ES-I3 (cell line): Measurements from ENCODE around the gene AFF3.

Experiments used
- H3K36me3 ChIP-seq: 2 replicates; pipeline ENCODE4 v1.6.1; 2013; ENCODE audit warnings: mild to moderate bottlenecking, low read length, control low read depth, moderate library complexity; ENCODE audit not compliant: insufficient read depth
- H3K4me1 ChIP-seq: 2 replicates; pipeline ENCODE4 v1.6.1; 2013; ENCODE audit warnings: mild to moderate bottlenecking, control low read depth, low read length; ENCODE audit not compliant: insufficient read depth
- H3K9ac ChIP-seq: 2 replicates; pipeline ENCODE4 v1.6.1; 2013; ENCODE audit warnings: low read depth, mild to moderate bottlenecking, low read length, moderate library complexity
- H3K9me3 ChIP-seq: 2 replicates; pipeline ENCODE4 v1.6.1; 2013; ENCODE audit warnings: mild to moderate bottlenecking, low read length, moderate library complexity; ENCODE audit not compliant: control insufficient read depth, insufficient read depth

AFF3 gene

DNA sequence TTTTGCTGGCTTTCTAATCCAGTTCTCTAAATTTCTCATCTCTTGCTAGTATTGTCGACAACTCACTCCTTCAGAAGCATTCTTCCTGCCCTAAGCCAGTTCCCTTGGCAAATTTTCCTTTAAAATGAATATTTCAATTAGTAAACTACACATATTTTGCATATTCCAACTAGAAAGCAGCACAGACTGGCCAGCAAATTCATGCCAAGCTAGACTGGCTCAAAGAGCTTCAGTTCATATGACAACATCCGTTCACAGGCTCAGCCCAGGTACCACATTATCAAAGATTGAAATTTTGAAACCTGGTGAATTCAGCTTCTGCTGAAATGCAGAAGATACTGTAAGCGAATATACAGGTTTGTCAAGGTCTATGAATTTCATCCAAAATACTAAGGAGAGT lies 64.5 kb downstream of the AFF3 start:
- no peak overlapping the region for H3K9ac ChIP-seq
- H3K36me3 ChIP-seq: no peaks in the 10 kb centered on the region
- H3K9me3 ChIP-seq: no peaks in the 10 kb centered on the region
- no peaks in the 10 kb centered on the region for H3K4me1 ChIP-seq

DNA sequence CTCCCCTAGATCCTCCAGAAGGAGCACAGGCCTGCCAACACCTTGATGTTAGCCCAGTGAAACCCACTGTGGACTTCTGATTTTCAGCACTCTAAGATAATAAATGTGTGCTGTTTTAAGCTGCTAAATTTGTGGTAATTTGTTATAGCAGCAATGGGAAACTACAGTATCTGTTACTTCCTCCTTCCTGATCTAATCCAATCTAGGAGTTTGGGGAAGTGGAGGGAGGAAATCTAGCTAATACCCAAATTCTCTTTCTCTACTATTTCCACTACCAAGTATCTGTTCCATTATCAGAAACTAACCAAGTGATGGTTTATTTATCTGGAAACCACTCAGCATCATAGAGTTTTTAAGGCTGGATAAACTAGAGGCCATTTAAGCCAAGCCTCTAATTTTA lies 64.9 kb downstream of the AFF3 start:
- H3K9me3 ChIP-seq: no peaks in the 10 kb centered on the region
- H3K36me3 ChIP-seq: no peaks in the 10 kb centered on the region

DNA sequence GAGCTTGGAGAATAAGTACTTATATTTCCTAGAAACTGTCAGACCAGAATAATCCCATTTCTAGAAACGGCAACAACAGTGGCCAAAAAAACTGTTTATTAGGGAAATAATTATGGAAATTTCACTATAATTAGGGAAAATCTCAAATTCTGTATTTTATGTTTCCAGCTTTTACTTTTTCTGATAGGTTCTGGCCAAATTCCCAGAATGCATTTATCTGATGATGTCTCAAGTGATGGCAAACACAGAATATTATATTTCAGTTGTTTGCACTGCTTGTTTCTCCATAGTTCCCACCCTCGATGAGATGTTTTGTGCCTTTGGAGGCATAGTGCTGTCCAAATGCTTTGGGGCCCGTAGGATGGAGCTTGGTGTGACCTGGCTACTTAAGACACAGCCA lies 66.9 kb downstream of the AFF3 start:
- Histone ChIP-seq H3K9ac (no peak overlapping the region), H3K4me1 (no peaks in the 10 kb centered on the region), H3K36me3 (no peaks in the 10 kb centered on the region), H3K9me3 (no peaks in the 10 kb centered on the region)

More for the DNA sequence above, 64.9 kb downstream of the AFF3 start:
- Histone ChIP-seq H3K9ac (no peak overlapping the region), H3K4me1 (no peaks in the 10 kb centered on the region)

DNA sequence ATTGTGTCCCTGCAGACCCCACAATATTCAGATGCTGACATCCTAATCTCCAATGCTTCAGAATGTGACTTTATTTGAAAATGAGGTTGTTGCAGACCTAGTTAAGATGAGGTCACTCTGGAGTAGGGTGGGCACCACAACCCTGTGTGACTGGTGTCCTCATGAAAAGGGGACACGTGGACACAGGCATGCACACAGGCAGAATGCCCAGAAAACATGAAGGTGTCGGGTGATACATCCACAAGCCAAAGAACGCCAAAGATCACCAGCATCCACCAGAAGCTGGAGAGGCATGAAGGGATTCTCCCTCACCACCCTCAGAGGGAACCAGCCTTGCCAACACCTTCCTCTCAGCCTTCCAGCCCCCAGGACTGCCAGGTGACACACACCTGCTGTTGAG lies 69.3 kb downstream of the AFF3 start:
- H3K36me3 ChIP-seq: no peaks in the 10 kb centered on the region
- no peaks in the 10 kb centered on the region for H3K9me3 ChIP-seq
- no peak overlapping the region for H3K9ac ChIP-seq
- no peaks in the 10 kb centered on the region for H3K4me1 ChIP-seq

DNA sequence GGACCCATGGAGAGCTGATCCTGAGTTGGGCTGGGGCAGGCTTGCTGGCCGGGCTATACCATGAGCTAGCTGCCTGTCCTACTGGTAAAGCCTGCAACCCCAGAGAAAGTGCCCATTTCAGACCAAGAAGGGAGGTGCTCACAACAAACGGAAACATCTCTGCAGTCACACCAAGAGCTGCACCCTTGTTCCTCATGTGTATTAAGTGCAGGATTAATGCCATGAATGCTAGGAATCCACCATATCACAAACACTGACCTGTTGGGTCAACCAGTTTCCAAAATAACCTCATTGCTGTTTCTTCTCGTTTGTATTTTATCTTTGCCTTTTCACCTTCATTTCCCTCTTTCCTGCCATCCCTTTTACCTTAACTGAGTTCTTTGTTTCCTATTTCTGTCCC lies 69.9 kb downstream of the AFF3 start:
- Histone ChIP-seq H3K36me3 (no peaks in the 10 kb centered on the region), H3K9ac (no peak overlapping the region), H3K9me3 (no peaks in the 10 kb centered on the region), H3K4me1 (no peaks in the 10 kb centered on the region)

DNA sequence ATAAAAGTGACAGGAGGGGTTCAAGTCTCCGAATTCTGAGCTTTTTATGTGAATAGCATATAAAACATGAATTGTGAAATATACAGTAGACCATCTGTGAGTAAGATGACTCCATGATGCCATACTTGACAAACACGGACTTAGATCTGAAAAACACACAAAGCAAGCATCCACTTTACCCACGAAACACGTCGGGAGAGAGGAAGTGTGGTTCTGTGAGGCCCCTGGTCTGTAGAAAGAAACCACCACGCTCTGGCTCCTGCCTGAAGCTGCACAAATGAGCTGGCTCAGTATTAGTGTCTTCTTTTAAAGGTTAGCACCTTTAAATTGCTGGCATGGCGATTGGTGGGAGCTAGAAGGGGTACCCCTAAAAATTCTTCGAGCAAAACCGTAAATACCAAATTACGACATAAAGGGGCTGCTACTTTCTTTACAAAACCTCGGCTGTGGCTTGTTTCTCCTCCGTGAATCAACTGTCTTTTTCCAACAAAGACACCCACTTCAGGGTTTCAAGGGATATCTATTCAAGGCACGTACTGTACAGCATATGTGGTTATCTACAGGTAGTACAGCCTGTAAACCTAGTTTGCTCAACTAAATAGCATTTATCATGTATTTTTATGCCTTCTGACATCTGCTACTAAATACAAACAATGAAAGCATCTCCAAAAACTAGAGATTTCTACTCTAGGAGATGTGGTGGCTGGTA lies 70.9 kb downstream of the AFF3 start:
- no peak overlapping the region for H3K9ac ChIP-seq
- no peaks in the 10 kb centered on the region for H3K4me1 ChIP-seq
- no peaks in the 10 kb centered on the region for H3K36me3 ChIP-seq
- H3K9me3 ChIP-seq: no peaks in the 10 kb centered on the region

DNA sequence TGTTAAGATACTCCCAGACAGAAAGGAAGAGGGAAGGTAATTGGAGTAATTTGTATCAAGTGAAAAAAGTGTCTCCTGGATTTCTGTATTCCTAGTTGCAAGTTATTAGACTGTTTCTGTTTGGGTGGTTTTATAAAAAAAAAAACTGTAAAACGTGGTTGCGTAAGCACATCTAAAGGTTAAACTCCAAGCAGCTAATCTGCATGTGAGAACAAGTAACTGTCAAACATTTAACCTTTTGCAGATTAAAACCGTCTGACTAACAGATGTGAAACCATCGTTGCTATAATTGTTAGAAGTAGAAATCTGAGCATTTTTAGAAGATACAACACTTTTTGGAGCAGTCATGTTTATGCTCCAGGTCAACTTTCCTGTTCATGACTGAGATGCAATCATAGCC lies 72.3 kb downstream of the AFF3 start:
- Histone ChIP-seq H3K36me3 (no peaks in the 10 kb centered on the region), H3K4me1 (no peaks in the 10 kb centered on the region), H3K9ac (no peak overlapping the region), H3K9me3 (no peaks in the 10 kb centered on the region)

DNA sequence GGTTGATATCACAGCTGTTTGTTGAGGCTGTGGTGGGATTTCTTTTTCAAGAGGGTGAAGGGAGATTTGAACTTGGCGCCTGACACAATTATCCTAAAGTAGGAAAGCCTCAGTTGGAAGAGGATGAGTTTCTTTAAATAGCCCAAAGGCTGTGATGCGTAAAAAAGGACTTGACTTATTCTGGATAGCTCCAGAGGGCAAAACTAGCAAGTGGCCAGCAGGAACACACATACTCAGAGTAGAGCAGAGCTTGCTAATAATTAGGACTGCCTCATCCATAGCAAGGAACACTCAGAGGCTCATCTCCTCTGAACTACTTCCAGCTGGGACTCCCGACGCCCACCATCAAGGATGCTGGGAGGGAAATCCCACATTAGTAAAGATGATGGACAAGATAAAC lies 74.0 kb downstream of the AFF3 start:
- Histone ChIP-seq H3K4me1 (no peaks in the 10 kb centered on the region), H3K9me3 (no peaks in the 10 kb centered on the region), H3K9ac (no peak overlapping the region), H3K36me3 (no peaks in the 10 kb centered on the region)

DNA sequence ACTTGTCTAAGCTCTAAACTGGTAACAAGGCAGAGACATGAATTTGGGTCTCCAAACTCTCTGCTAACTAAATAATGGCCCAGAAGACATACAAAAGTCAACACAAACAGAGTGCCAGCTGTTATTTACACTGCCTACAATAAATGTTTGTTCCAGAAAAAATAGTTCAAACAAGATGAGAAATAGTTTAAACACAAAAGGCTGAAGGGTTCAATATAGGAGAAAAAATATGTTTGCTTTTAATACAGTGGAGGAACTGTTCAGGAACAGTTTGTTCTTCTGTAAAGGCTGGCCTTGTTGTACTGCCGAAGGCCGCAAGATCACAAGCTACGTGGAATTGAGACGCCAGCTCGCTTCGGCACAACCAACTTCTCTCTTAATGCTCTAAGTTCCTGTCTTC lies 74.6 kb downstream of the AFF3 start:
- Histone ChIP-seq H3K36me3 (no peaks in the 10 kb centered on the region), H3K9ac (no peak overlapping the region), H3K9me3 (no peaks in the 10 kb centered on the region), H3K4me1 (no peaks in the 10 kb centered on the region)

DNA sequence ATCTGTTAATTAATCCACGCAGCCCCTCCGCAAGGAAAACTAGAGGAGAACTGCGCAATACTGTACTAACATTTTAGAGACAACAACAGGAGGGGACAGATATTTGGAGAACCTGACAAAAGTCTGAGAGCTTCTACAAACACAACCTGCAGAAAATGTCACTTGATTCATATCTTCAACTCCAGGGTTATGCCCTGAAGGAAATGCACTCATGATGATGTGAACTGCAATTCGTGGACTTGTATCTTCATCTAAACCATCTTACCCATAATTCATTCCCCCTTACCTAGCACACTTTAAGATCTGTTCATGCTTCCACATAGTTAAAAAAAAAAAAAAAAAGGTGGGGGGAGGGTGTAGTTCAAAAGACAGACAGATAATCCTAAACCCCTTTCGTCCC lies 75.5 kb downstream of the AFF3 start:
- Histone ChIP-seq H3K36me3 (no peaks in the 10 kb centered on the region), H3K9ac (no peak overlapping the region), H3K9me3 (no peaks in the 10 kb centered on the region), H3K4me1 (no peaks in the 10 kb centered on the region)

DNA sequence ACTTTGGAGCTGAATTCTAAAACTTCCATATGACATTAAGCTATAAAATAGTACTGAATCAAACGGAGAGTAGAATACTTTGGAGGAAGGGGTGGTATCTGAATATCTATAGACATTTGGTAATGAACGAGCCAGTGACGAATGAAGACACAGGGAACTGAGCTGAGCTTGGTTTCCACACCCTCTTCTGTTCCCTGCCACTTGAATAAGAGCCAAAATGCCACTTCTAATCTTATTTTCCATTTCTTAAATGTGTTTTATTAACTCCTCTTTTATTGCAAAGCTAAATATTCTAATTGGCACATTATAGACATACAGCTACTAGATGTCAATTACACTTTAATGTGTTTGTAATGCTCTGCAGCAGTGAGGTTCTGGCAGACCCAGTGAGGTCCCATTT lies 76.1 kb downstream of the AFF3 start:
- Histone ChIP-seq H3K9ac (no peak overlapping the region), H3K36me3 (no peaks in the 10 kb centered on the region), H3K9me3 (no peaks in the 10 kb centered on the region), H3K4me1 (no peaks in the 10 kb centered on the region)

DNA sequence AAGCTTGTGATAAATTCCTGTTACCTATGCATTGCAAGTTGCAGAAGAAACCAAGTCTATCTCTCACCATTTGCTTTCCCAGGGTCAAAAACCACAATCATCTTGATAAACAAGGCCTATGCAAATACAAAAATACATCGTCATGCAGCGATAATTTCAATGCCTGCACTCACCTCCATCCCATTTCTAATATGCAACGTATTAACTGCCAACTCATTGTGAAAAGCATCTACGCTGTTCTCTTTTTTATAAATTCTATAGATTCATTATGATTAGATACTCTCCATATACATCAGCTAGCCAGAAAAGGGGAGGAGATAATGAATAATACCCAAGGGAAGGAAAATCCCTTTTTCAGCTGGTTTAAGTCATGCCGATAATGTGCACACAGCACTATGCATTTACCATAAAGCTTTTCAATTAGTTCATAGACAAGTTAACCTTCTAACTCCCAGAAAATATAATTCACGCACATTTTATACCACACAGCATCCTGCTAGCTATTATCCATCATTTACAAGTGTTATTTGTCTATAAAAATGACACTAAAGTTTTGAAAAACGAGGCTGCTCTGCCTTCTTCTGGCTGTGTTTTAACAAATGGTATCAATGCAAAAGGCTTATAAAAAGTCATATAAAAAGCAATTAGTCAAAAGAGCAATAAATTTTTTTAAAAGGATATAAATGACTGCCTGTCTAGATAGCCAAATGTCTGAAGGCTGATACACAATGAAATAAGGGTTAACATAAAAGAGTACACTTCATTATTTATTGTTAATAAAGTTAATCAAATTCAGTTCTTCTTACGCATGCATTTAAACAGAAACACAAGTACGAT lies 77.6 kb downstream of the AFF3 start:
- Histone ChIP-seq H3K9ac (no peak overlapping the region), H3K36me3 (no peaks in the 10 kb centered on the region), H3K9me3 (no peaks in the 10 kb centered on the region), H3K4me1 (no peaks in the 10 kb centered on the region)

DNA sequence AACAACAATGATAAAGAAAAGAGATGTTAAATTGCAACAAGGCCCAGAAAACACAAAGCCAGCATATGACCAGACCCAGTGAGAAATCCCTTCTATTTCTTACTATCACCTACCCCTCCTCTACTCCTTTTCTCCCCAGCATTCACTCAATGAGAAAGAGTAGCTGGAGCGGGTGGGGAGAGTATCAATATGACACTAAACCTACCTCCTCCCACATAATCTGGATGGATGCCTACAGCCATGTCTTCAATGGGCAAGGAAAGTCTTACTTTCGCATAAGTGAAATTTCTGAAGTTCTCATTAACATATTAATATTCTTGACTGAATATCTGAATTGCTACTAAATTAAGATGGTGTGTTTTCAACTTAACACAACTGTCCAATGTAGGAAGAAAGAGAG lies 78.2 kb downstream of the AFF3 start:
- H3K9ac ChIP-seq: no peak overlapping the region
- no peaks in the 10 kb centered on the region for H3K9me3 ChIP-seq
- H3K4me1 ChIP-seq: no peaks in the 10 kb centered on the region
- H3K36me3 ChIP-seq: no peaks in the 10 kb centered on the region

DNA sequence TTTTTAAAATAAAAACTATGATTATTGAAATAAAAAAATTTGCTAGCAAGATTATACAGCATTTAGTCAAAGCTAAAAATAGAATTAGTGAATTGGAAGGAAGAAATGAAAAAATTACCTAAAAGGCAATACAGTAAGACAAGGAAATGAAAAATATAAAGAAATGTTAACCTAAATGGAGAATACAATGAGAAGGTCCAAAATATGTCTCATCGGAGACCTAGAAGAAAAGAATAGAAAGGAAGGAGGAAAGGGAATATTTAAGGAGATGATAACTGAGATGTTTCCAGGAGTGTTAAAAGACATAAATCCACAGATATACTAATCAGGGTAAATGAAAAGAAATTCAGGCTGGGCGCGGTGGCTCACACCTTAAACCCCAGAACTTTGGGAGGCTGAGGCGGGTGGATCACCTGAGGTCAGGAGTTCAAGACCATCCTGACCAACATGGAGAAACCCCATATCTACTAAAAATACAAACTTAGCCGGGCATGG lies 78.9 kb downstream of the AFF3 start:
- Histone ChIP-seq H3K36me3 (no peaks in the 10 kb centered on the region), H3K9ac (no peak overlapping the region), H3K9me3 (no peaks in the 10 kb centered on the region), H3K4me1 (no peaks in the 10 kb centered on the region)

DNA sequence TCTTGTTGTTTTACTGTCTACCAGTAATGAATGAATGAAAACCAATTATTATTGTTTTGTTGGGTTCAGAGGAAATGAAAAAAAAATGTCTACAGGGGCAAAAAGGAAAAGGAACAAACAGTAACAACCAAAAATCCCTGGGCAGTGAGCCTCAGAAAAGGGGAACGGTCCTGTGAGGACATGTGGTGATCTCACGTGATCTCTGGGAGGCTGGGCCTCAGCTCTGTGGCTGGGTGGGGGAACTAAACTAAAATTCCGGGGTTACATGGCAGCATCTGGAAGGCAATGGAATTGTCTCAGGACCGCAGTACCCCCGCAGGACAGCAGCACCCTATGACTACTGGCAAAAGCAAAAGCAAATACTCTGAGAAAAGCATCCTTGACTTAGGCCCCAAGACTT lies 80.1 kb downstream of the AFF3 start:
- H3K4me1 ChIP-seq: no peaks in the 10 kb centered on the region
- H3K9ac ChIP-seq: no peak overlapping the region
- no peaks in the 10 kb centered on the region for H3K9me3 ChIP-seq
- H3K36me3 ChIP-seq: no peaks in the 10 kb centered on the region
